Prostate gland (tissue), 2 donors: Measurements from ENCODE around the gene DLGAP1. TPM values are rescaled to one million over a fixed set of nuclear protein-coding genes. Genes with fewer than 3 reads are reported as not detected.

Experiments used
- DNase-seq: peaks from one replicate; pipeline ENCODE4 v3.0.0-alpha.2; 2019; ENCODE audit warnings: low spot score
- H3K27ac ChIP-seq, 2 donors: fragments of 200-600 bp; sonication (generic); 2 replicates each; pipeline ENCODE4 v1.5.1; 2017 to 2019
- H3K27me3 ChIP-seq: fragments of 200-600 bp; sonication (generic); replicated peaks from 2 replicates; pipeline ENCODE4 v1.5.1; 2019; ENCODE audit not compliant: insufficient read depth
- H3K36me3 ChIP-seq, 2 donors: fragments of 200-600 bp; sonication (generic); 1 replicate in 1 of 2; 2 replicates in 1 of 2; pipeline versions ENCODE4 v1.5.1 to v1.8.1; 2017 to 2019
- H3K4me1 ChIP-seq: fragments of 200-600 bp; sonication (generic); replicated peaks from 2 replicates; pipeline ENCODE4 v1.5.1; 2019
- H3K4me3 ChIP-seq, 2 donors: fragments of 200-600 bp; sonication (generic); 2 replicates each; pipeline ENCODE4 v1.5.1; 2017 to 2019
- H3K9me3 ChIP-seq: fragments of 200-600 bp; sonication (generic); 2 replicates; pipeline ENCODE4 v1.5.1; 2017
- CTCF ChIP-seq, 4 experiments: fragments of 200-600 bp in 2 of 4; fragments of 450-650 bp in 2 of 4; sonication (generic) in 2 of 4; IDR thresholded peaks; 1 replicate in 3 of 4; 2 replicates in 1 of 4; pipeline ENCODE4 v1.5.1; 2016 to 2019; ENCODE audit warnings: antibody characterized with exemption in 4 of 4, mild to moderate bottlenecking in 2 of 4, moderate library complexity in 2 of 4
- POLR2A ChIP-seq: fragments of 450-650 bp; IDR thresholded peaks from one replicate; pipeline ENCODE4 v1.6.1; 2016; ENCODE audit warnings: antibody characterized with exemption, mild to moderate bottlenecking
- POLR2AphosphoS5 ChIP-seq: sonication (generic); formaldehyde crosslinking; IDR thresholded peaks from one replicate; pipeline ENCODE4 v1.6.1; 2017; ENCODE audit warnings: antibody characterized with exemption
- WGBS: methylation state at CpG from one replicate; pipeline ENCODE4 v1.1.5; 2018; 5-methylcytosine and 5-hydroxymethylcytosine counted together
- intact Hi-C: fragments of 100-400 bp; cut with DNase I; formaldehyde crosslinking; loops from one replicate; pipeline ENCODE4 v1.14.2; 2022
- total RNA-seq, 2 donors: library from RNA; depleted of rRNA; stranded (reverse); fragments of >200 nt; gene quantifications; one replicate each; pipeline ENCODE4 v1.1.0, GENCODE V29; 2016

DLGAP1 gene
- total RNA-seq, 2 donors from 2014 or later, result 42.2 to 66.7 TPM

- intact Hi-C loops, result no loop called here
- 72% methylated on average over 2 of the region's 2 CpGs for WGBS
- H3K9me3 ChIP-seq, result no peaks in the 10 kb centered on the region
- no peaks in the 10 kb centered on the region for H3K4me1 ChIP-seq
- H3K27me3 ChIP-seq, result no peaks in the 10 kb centered on the region
- no peak overlapping the region for H3K4me3 ChIP-seq
- H3K36me3 ChIP-seq, result no peaks in the 10 kb centered on the region
- no peak for TF ChIP-seq POLR2AphosphoS5
- TF ChIP-seq POLR2A, result no peak
- TF ChIP-seq CTCF (IDR thresholded peaks at IDR 0.05), result no peak
- no peak overlapping the region for H3K27ac ChIP-seq
- no peak for DNase-seq
Measured at GRCh38 chr18:3492721-3493120, 962.4 kb downstream of the DLGAP1 start.

GRCh38 chr18:3491981-3492555 is 963.0 kb downstream of the DLGAP1 start:
- no peak for DNase-seq
- H3K4me3 ChIP-seq, result no peak overlapping the region
- no peaks in the 10 kb centered on the region for H3K36me3 ChIP-seq
- no peaks in the 10 kb centered on the region for H3K4me1 ChIP-seq
- no peaks in the 10 kb centered on the region for H3K27me3 ChIP-seq
- 0% methylated on average over 1 of the region's 1 CpG for WGBS
- no peak overlapping the region for H3K27ac ChIP-seq
- TF ChIP-seq POLR2A, result no peak
- no peak for TF ChIP-seq POLR2AphosphoS5
- TF ChIP-seq CTCF (IDR thresholded peaks at IDR 0.05), result no peak
- no peaks in the 10 kb centered on the region for H3K9me3 ChIP-seq
- intact Hi-C loops, result no loop called here

- H3K4me3 ChIP-seq, result no peak overlapping the region
- no peaks in the 10 kb centered on the region for H3K4me1 ChIP-seq
- DNase-seq, result no peak
- intact Hi-C loops, result no loop called here
- 93% methylated on average over 6 of the region's 6 CpGs for WGBS
- no peaks in the 10 kb centered on the region for H3K27me3 ChIP-seq
- no peak overlapping the region for H3K27ac ChIP-seq
- TF ChIP-seq POLR2A (no peak), CTCF (IDR thresholded peaks at IDR 0.05) (no peak), POLR2AphosphoS5 (no peak)
- no peaks in the 10 kb centered on the region for H3K9me3 ChIP-seq
- no peaks in the 10 kb centered on the region for H3K36me3 ChIP-seq
Measured at GRCh38 chr18:3489462-3489861, 965.6 kb downstream of the DLGAP1 start.

- Histone ChIP-seq H3K27me3 (no peaks in the 10 kb centered on the region), H3K4me1 (no peaks in the 10 kb centered on the region), H3K36me3 (no peaks in the 10 kb centered on the region), H3K27ac (no peak overlapping the region), H3K9me3 (no peaks in the 10 kb centered on the region), H3K4me3 (no peak overlapping the region)
- DNase-seq, result no peak
- TF ChIP-seq POLR2A (no peak), CTCF (IDR thresholded peaks at IDR 0.05) (no peak), POLR2AphosphoS5 (no peak)
- 60% methylated on average over 7 of the region's 7 CpGs for WGBS
- intact Hi-C loops, result no loop called here
Measured at GRCh38 chr18:3486512-3486911, 968.6 kb downstream of the DLGAP1 start.
